ENCODE data around the gene SHTN1.

Gene SHTN1

GRCh38 chr10:116833986-116834985 lies 170.7 kb downstream of the SHTN1 start:
- DNase-seq (ENCODE audit: low read depth): no peak

DNA sequence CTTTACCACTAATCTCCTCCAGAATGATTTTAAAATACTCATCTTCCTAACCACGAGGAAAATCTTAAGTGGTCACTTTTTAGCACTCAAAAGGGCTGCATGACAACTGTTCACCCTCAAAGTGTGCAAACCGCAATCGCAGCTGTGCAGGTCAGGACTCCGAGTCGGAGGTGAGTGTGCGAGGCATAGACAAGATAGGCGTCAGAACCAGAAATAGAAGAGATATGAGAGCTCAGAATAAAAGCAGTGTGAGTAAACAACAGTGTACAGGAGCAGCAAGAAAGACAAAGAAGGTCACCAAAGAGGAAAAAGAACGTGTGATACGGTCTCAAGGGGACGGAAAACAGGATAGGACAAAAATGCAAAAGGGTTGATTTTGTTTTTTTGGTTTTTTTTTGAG lies 173.2 kb downstream of the SHTN1 start:
- DNase-seq (ENCODE audit: low read depth): no peak

Data from fibroblast of the conjunctiva (primary cell).